ENCODE data around the gene OPTC.

Gene OPTC

GRCh38 chr1:203536980-203537455, 43.1 kb downstream of the OPTC start:
- Histone ChIP-seq H3K9me3 (ENCODE audit: severe bottlenecking) (no peaks in the 10 kb centered on the region), H3K36me3 (no peaks in the 10 kb centered on the region), H3K27me3 (ENCODE audit: insufficient read depth, low read depth, severe bottlenecking) (peaks cover 3% of the 10 kb centered on the region), H3K4me3 (ENCODE audit: low read depth, low read length) (no peak overlapping the region), H3K27ac (no peak overlapping the region)
- DNase-seq, result no peak
- TF ChIP-seq CTCF (IDR thresholded peaks at IDR 0.05; ENCODE audit: low read depth, low read length), result no peak

GRCh38 chr1:203537806-203538464, 44.0 kb downstream of the OPTC start:
- H3K27ac ChIP-seq, result no peak overlapping the region
- H3K36me3 ChIP-seq, result no peaks in the 10 kb centered on the region
- H3K9me3 ChIP-seq (ENCODE audit: severe bottlenecking), result no peaks in the 10 kb centered on the region
- TF ChIP-seq CTCF (IDR thresholded peaks at IDR 0.05; ENCODE audit: low read depth, low read length), result no peak
- no peak overlapping the region for H3K4me3 ChIP-seq (ENCODE audit: low read depth, low read length)
- H3K27me3 ChIP-seq (ENCODE audit: insufficient read depth, low read depth, severe bottlenecking), result peaks cover 3% of the 10 kb centered on the region
- no peak for DNase-seq

- H3K4me3 ChIP-seq (ENCODE audit: low read depth, low read length), result no peak overlapping the region
- no peak for TF ChIP-seq CTCF (IDR thresholded peaks at IDR 0.05; ENCODE audit: low read depth, low read length)
These were observed 44.8 kb downstream of the OPTC start for GRCh38 chr1:203538726-203539125.

GRCh38 chr1:203539831-203540546, 46.0 kb downstream of the OPTC start:
- Histone ChIP-seq H3K36me3 (no peaks in the 10 kb centered on the region), H3K9me3 (ENCODE audit: severe bottlenecking) (no peaks in the 10 kb centered on the region), H3K4me3 (ENCODE audit: low read depth, low read length) (no peak overlapping the region), H3K27me3 (ENCODE audit: insufficient read depth, low read depth, severe bottlenecking) (peaks cover 6% of the 10 kb centered on the region), H3K27ac (no peak overlapping the region)
- no peak for DNase-seq
- no peak for TF ChIP-seq CTCF (IDR thresholded peaks at IDR 0.05; ENCODE audit: low read depth, low read length)

More at GRCh38 chr1:203538726-203539125, 44.8 kb downstream of the OPTC start:
- peaks cover 3% of the 10 kb centered on the region for H3K27me3 ChIP-seq (ENCODE audit: insufficient read depth, low read depth, severe bottlenecking)
- no peaks in the 10 kb centered on the region for H3K36me3 ChIP-seq
- H3K27ac ChIP-seq, result no peak overlapping the region
- H3K9me3 ChIP-seq (ENCODE audit: severe bottlenecking), result no peaks in the 10 kb centered on the region
- no peak for DNase-seq

GRCh38 chr1:203544485-203544884, 50.5 kb downstream of the OPTC start:
- Histone ChIP-seq H3K4me3 (ENCODE audit: low read depth, low read length) (no peak overlapping the region), H3K36me3 (no peaks in the 10 kb centered on the region), H3K27me3 (ENCODE audit: insufficient read depth, low read depth, severe bottlenecking) (peaks cover 48% of the 10 kb centered on the region), H3K9me3 (ENCODE audit: severe bottlenecking) (peaks cover 3% of the 10 kb centered on the region), H3K27ac (no peak overlapping the region)
- no peak for DNase-seq
- TF ChIP-seq CTCF (IDR thresholded peaks at IDR 0.05; ENCODE audit: low read depth, low read length), result no peak

All from WERI-Rb-1 (cell line).